ENCODE data around the gene CDYL2.

DNA sequence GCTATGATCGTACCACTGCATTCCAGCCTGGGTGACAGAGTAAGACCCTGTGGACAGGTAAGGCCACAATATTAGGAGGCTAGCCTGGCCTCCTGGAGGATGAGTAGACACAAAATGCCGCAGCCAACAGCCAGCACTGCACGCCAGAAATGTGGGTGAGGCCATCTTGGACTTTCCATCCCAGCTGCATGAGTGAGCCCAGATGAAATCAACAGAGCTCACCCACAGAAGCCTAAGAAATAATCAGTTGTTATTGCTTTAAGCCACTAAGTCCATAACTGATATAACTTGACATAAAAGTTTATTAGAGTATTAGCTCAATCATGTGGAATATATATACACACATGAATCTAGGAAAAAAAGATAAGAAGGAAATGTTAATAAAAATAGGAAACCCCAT is 101.7 kb downstream of the CDYL2 start:
- TF ChIP-seq CTCF (IDR thresholded peaks at IDR 0.05), result no peak
- TF ChIP-seq POLR2A (IDR thresholded peaks at IDR 0.05), result no peak
